HCT116 (cell line): ENCODE results near the gene DMD. TPM values are rescaled to one million over a fixed set of nuclear protein-coding genes. Genes with fewer than 3 reads are reported as not detected.

Experiments
- ATAC-seq: fragments of 200-7000 bp; cut with Tn5 transposase; 2 replicates; pipeline ENCODE4 v1.9.1; 2020; ENCODE audit warnings: mild to moderate bottlenecking, moderate library complexity
- BruUV-seq: library from RNA; stranded (reverse); fragments of 400-500 nt; replicated peaks from 2 replicates; lab custom pipeline; 2021; lab: Mats Ljungman, UMichigan
- CTCF ChIA-PET: fragments of 300-600 bp; sonication (Branson Sonifier 250); formaldehyde crosslinking; loops from one replicate; lab custom pipeline; 2021; ENCODE audit warnings: antibody characterized with exemption; lab: Charles Lee
- POLR2A ChIA-PET: fragments of 300-600, 350-600 bp; sonication (Branson Sonifier 250); formaldehyde crosslinking; loops from one replicate; lab custom pipeline; 2021; ENCODE audit warnings: antibody characterized with exemption; lab: Charles Lee
- RAD21 ChIA-PET, 2 experiments: fragments of 300-600 bp; sonication (Branson Sonifier 250); formaldehyde crosslinking; loops; one replicate each; lab custom pipeline; 2023; ENCODE audit warnings: low total read pairs in 2 of 2; ENCODE audit not compliant: uncharacterized antibody in 2 of 2, unreplicated experiment in 2 of 2, low non-redundant PET in 1 of 2; lab: Charles Lee
- DNase-seq: peaks from one replicate; pipeline ENCODE4 v3.0.0-alpha.2; 2010; ENCODE audit warnings: low read depth, low spot score
- H2AFZ ChIP-seq: fragments of 200-600 bp; shearing (Covaris generic), sonication (generic); 2 replicates; pipeline ENCODE4 v1.6.1; 2017; ENCODE audit warnings: low read depth, mixed run types, mixed read lengths, antibody characterized with exemption, low read length; ENCODE audit not compliant: poor library complexity, severe bottlenecking
- H3K27ac ChIP-seq: 2 replicates; pipeline ENCODE4 v1.5.1; 2012; ENCODE audit warnings: low read depth, low read length
- H3K27me3 ChIP-seq: fragments of 200-600 bp; sonication (generic); 2 replicates; pipeline ENCODE4 v1.6.1; 2016; ENCODE audit warnings: mixed run types, low read length, mixed read lengths; ENCODE audit not compliant: insufficient read depth
- H3K36me3 ChIP-seq, 2 experiments: fragments of 200-500 bp in 1 of 2; fragments of 200-600 bp in 1 of 2; sonication (Bioruptor generic) in 1 of 2; sonication (generic) in 1 of 2; 2 replicates each; pipeline versions ENCODE4 v1.5.1 to v1.6.1; 2014 to 2016; ENCODE audit warnings: low read length in 2 of 2, inconsistent platforms in 1 of 2, mixed read lengths in 1 of 2, mixed run types in 1 of 2; ENCODE audit not compliant: insufficient read depth in 2 of 2, control insufficient read depth in 1 of 2
- H3K4me1 ChIP-seq, 2 experiments: fragments of 200-600 bp in 1 of 2; sonication (generic) in 1 of 2; 2 replicates each; pipeline versions ENCODE4 v1.5.1 to v1.6.1; 2012 to 2017; ENCODE audit warnings: low read length in 2 of 2, inconsistent platforms in 1 of 2, mild to moderate bottlenecking in 1 of 2, mixed read lengths in 1 of 2, mixed run types in 1 of 2, moderate library complexity in 1 of 2; ENCODE audit not compliant: insufficient read depth in 2 of 2, control insufficient read depth in 1 of 2
- H3K4me2 ChIP-seq: fragments of 200-600 bp; sonication (generic); 2 replicates; pipeline ENCODE4 v1.6.1; 2017; ENCODE audit warnings: mixed run types, low read length, mixed read lengths
- H3K4me3 ChIP-seq, 2 experiments: fragments of 200-600 bp in 1 of 2; sonication (generic) in 1 of 2; replicated peaks in 1 of 2; 2 replicates each; pipeline ENCODE4 v1.5.1; 2011 to 2016; ENCODE audit warnings: low read length in 2 of 2, control low read depth in 1 of 2, low read depth in 1 of 2, mild to moderate bottlenecking in 1 of 2, mixed read lengths in 1 of 2, mixed run types in 1 of 2
- H3K79me2 ChIP-seq: fragments of 200-600 bp; sonication (generic); 2 replicates; pipeline ENCODE4 v1.6.1; 2017; ENCODE audit warnings: mild to moderate bottlenecking, mixed run types, low read length, moderate library complexity, mixed read lengths; ENCODE audit not compliant: insufficient read depth
- H3K9ac ChIP-seq: fragments of 200-600 bp; sonication (generic); 2 replicates; pipeline ENCODE4 v1.6.1; 2016; ENCODE audit warnings: low read length, mixed read lengths
- H3K9me2 ChIP-seq: fragments of 200-600 bp; sonication (generic), shearing (Covaris generic); 2 replicates; pipeline ENCODE4 v1.6.1; 2017; ENCODE audit warnings: mixed run types, mild to moderate bottlenecking, moderate library complexity; ENCODE audit not compliant: insufficient read depth
- H3K9me3 ChIP-seq, 2 experiments: fragments of 200-500 bp in 1 of 2; fragments of 200-600 bp in 1 of 2; sonication (Bioruptor generic) in 1 of 2; sonication (generic) in 1 of 2; 2 replicates each; pipeline ENCODE4 v1.6.1; 2014 to 2017; ENCODE audit warnings: low read length in 2 of 2, mixed read lengths in 2 of 2, inconsistent platforms in 1 of 2, low read depth in 1 of 2, mild to moderate bottlenecking in 1 of 2, mixed run types in 1 of 2, moderate library complexity in 1 of 2; ENCODE audit not compliant: control insufficient read depth in 1 of 2, insufficient read depth in 1 of 2
- H4K20me1 ChIP-seq: fragments of 200-600 bp; sonication (generic), shearing (Covaris generic); 2 replicates; pipeline ENCODE4 v1.6.1; 2017; ENCODE audit warnings: mixed run types, mild to moderate bottlenecking, moderate library complexity; ENCODE audit not compliant: insufficient read depth
- CBX3 ChIP-seq: IDR thresholded peaks from 2 replicates; pipeline ENCODE4 v1.6.1; 2012; ENCODE audit warnings: low read depth
- CEBPB ChIP-seq: IDR thresholded peaks from 2 replicates; pipeline ENCODE4 v1.6.1; 2012; ENCODE audit warnings: low read depth
- EGR1 ChIP-seq: IDR thresholded peaks from 2 replicates; pipeline ENCODE4 v1.6.1; 2012; ENCODE audit warnings: low read depth
- EZH2 ChIP-seq: fragments of 200-600 bp; sonication (generic); IDR thresholded peaks from 2 replicates; pipeline ENCODE4 v1.6.1; 2017; ENCODE audit warnings: antibody characterized with exemption, mixed run types
- FOSL1 ChIP-seq: IDR thresholded peaks from 2 replicates; pipeline ENCODE4 v1.6.1; 2012; ENCODE audit warnings: low read depth
- MAX ChIP-seq: IDR thresholded peaks from 2 replicates; pipeline ENCODE4 v1.6.1; 2012
- POLR2A ChIP-seq: IDR thresholded peaks from 2 replicates; pipeline ENCODE4 v1.7.0; 2011; ENCODE audit warnings: borderline replicate concordance; ENCODE audit not compliant: insufficient read depth, insufficient read length; ENCODE audit errors: extremely low read depth
- SIN3A ChIP-seq: IDR thresholded peaks from 2 replicates; pipeline ENCODE4 v1.6.1; 2012; ENCODE audit warnings: low read depth
- SP1 ChIP-seq: IDR thresholded peaks from 2 replicates; pipeline ENCODE4 v1.6.1; 2012; ENCODE audit warnings: low read depth
- SRF ChIP-seq: IDR thresholded peaks from 2 replicates; pipeline ENCODE4 v1.6.1; 2012; ENCODE audit warnings: low read depth
- YY1 ChIP-seq: IDR thresholded peaks from 2 replicates; pipeline ENCODE4 v1.6.1; 2011; ENCODE audit warnings: low read length, low read depth, moderate library complexity, mild to moderate bottlenecking; ENCODE audit not compliant: insufficient replicate concordance; ENCODE audit errors: extremely low read depth
- ZBTB33 ChIP-seq: IDR thresholded peaks from 2 replicates; pipeline ENCODE4 v1.6.1; 2011; ENCODE audit warnings: mild to moderate bottlenecking, low read length, moderate library complexity; ENCODE audit not compliant: insufficient replicate concordance; ENCODE audit errors: extremely low read depth
- ZNF274 ChIP-seq: fragments of 200-500 bp; sonication (Bioruptor generic); IDR thresholded peaks from 2 replicates; pipeline ENCODE4 v1.6.1; 2014; ENCODE audit warnings: mild to moderate bottlenecking, low read depth, low read length, inconsistent platforms
- intact Hi-C: fragments of 100-400 bp; cut with micrococcal nuclease; formaldehyde crosslinking; loops from 2 replicates; pipeline ENCODE4 v1.10.0; 2022
- total RNA-seq: library from RNA; stranded (reverse); gene quantifications from one replicate; pipeline ENCODE4 v1.2.1, GENCODE V29; 2021; ENCODE audit not compliant: unreplicated experiment
- TF ChIP-seq, protein P1 (sequence below): IDR thresholded peaks from 2 replicates; pipeline ENCODE4 v1.6.1; 2012; ENCODE audit warnings: low read depth
- TF ChIP-seq, protein P2 (sequence below): IDR thresholded peaks from 2 replicates; pipeline ENCODE4 v1.6.1; 2012

Gene DMD
- total RNA-seq, 1 experiment from 2014 or later: 0.05 TPM

GRCh38 chrX:32894679-32895078, 316.7 kb downstream of the DMD start:
- Histone ChIP-seq H3K27ac (no peak overlapping the region), H2AFZ (no peak overlapping the region), H3K27me3 (no peaks in the 10 kb centered on the region), H3K9ac (no peak overlapping the region), H3K4me2 (no peak overlapping the region), H4K20me1 (no peaks in the 10 kb centered on the region), H3K9me3 (no peaks in the 10 kb centered on the region; a peak in 1 of 4 replicates), H3K36me3 (no peaks in the 10 kb centered on the region), H3K79me2 (no peaks in the 10 kb centered on the region), H3K4me3 (no peak overlapping the region), H3K9me2 (no peaks in the 10 kb centered on the region), H3K4me1 (no peaks in the 10 kb centered on the region)
- POLR2A ChIA-PET: no interaction called here
- RAD21 ChIA-PET: no interaction called here
- CTCF ChIA-PET: no interaction called here
- TF ChIP-seq FOSL1: no peak
- no peak for TF ChIP-seq EGR1
- no peak for TF ChIP-seq CBX3
- TF ChIP-seq EZH2: no peak
- TF ChIP-seq CEBPB: no peak
- TF ChIP-seq, protein P1, sequence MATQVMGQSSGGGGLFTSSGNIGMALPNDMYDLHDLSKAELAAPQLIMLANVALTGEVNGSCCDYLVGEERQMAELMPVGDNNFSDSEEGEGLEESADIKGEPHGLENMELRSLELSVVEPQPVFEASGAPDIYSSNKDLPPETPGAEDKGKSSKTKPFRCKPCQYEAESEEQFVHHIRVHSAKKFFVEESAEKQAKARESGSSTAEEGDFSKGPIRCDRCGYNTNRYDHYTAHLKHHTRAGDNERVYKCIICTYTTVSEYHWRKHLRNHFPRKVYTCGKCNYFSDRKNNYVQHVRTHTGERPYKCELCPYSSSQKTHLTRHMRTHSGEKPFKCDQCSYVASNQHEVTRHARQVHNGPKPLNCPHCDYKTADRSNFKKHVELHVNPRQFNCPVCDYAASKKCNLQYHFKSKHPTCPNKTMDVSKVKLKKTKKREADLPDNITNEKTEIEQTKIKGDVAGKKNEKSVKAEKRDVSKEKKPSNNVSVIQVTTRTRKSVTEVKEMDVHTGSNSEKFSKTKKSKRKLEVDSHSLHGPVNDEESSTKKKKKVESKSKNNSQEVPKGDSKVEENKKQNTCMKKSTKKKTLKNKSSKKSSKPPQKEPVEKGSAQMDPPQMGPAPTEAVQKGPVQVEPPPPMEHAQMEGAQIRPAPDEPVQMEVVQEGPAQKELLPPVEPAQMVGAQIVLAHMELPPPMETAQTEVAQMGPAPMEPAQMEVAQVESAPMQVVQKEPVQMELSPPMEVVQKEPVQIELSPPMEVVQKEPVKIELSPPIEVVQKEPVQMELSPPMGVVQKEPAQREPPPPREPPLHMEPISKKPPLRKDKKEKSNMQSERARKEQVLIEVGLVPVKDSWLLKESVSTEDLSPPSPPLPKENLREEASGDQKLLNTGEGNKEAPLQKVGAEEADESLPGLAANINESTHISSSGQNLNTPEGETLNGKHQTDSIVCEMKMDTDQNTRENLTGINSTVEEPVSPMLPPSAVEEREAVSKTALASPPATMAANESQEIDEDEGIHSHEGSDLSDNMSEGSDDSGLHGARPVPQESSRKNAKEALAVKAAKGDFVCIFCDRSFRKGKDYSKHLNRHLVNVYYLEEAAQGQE: no peak
- TF ChIP-seq ZBTB33: no peak
- no peak for TF ChIP-seq SRF
- TF ChIP-seq YY1: no peak
- no peak for TF ChIP-seq ZNF274
- TF ChIP-seq, protein P2, sequence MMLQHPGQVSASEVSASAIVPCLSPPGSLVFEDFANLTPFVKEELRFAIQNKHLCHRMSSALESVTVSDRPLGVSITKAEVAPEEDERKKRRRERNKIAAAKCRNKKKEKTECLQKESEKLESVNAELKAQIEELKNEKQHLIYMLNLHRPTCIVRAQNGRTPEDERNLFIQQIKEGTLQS: no peak
- TF ChIP-seq SIN3A: no peak
- no peak for TF ChIP-seq SP1
- TF ChIP-seq MAX: no peak
- no peak for TF ChIP-seq POLR2A
- BruUV-seq: no TSS peak
- DNase-seq: no peak
- no peak for ATAC-seq
- intact Hi-C loops: no loop called here
